GM21786 (cell line): Measurements from ENCODE around the gene SLC11A2.
A peak's percentile ranks its signal among the peaks of the same experiment; 100 is the strongest.

ENCODE experiments used
- ATAC-seq: cut with Tn5 transposase; IDR thresholded peaks from one replicate; pipeline ENCODE4 v1.9.1; 2021; ENCODE audit not compliant: unreplicated experiment

SLC11A2 gene

DNA sequence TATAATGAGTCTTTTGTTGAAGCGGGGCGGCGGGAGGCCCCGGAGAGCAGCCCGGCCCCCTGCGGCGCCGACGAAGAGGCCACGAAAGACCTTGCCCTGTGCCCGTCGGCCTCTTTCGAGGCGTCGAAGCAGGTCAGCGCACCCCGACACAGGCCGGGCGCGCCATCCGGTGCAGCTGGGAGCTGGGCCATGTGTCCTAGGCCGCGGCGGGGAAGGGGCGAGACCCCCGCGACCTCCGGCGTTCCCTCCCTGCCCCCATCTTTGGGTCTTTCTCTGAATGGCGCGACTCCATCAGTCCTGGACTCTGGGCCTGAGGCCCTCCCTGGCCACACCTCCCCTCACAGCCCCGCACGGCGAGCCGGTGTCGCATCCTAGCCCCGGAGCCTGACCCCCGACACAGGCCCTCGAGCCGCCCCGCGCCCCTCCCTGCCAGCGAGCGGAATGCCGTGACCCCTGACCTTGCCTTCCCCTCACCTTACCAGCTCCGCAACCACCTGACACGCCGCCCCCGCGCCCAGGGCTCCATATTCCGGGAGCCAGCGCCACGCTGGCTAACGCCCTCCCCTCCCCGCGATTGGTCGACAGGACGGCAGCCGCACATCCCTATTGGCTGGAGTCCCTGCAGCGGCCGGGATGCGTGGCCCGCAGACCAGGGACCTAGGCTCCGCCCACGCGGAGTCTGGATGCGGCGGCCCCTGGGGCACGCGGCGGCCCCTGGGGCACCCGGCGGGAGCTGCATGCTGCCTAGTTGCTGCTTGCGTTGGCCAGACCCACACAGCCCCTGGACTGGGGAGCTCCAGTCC lies at the start of gene SLC11A2:
Gene SLC11A2, minus strand, starts transcription at position 549 of the 803 bp plus-strand sequence. CDS start 15,656 bp downstream, outside the sequence.
- ATAC-seq: peak; percentile 85

DNA sequence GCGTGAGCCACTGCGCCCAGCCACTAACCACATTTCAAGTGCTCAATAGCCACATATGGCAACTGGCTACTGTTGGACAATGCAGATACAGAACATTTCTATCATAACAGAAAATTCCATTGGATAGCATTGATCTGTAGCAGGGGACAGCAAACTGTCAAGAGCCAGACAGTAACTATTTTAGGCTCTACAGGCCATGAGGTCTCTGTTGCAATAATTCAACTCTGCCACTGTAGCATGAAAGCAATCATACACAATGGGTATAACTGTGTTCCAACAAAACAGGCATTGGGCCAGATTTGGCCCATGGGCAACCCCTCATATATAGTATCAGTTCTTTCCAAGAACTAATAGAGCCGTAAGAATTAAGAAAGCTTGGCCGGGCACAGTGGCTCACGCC lies 49.2 kb upstream of the SLC11A2 start:
- no peak for ATAC-seq

DNA sequence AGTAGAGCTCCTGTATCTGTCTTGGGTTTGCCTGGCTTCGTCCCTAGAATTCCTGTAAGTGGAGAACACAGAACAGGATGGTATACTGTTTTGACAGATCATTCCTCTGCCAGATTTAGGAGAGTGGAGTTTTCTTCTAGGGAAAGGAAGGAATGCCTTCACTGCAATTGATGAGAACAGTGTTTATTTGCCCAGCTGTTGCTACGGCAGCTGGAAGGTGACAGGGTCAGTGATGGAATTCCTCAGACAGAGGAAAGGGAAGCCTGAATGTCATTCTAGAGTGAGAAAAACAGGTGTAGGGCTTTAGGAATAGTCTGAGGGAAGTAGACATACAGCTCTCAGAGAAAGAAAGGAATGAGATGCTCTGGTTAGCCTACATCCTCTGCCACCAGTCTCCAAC lies 45.5 kb upstream of the SLC11A2 start:
- no peak for ATAC-seq

DNA sequence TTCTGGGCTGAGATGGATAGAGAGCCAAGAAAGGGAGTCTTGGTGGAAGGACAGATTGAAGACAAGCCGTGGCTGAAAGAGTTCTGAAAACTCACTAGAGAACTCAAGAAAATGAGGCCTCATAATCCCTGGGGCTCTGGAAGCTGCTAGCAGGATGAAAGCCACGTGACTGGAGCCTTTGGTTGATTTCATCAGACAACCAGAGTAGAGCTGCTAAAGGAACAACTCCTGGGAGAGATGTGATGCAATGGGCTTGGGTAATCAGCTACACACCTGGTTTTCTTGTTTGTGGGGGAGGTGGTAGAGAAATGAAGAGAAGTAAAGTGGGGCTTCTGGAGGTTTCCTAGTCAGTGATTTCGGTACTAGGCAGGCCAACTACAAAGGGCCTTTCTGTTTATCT lies 43.8 kb upstream of the SLC11A2 start:
- no peak for ATAC-seq

DNA sequence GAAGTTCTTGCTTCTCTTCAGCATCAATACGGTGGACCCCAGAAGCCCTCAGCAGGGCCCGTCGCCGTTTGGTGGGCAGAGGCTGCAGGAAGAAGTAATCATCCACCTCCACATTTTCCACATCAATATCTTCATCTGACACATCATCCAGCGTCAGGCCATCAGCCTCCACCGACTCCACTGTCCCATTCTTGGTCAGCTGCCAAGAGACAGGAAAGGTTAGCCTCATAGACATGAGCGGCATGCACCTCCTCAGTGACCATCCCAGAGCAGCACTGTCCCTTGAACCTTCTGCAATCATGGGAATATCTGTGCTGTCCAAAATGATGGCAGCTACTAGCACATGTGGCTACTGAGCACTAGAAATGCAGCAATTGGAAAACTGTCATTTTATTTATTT lies 41.6 kb upstream of the SLC11A2 start:
- ATAC-seq: no peak

DNA sequence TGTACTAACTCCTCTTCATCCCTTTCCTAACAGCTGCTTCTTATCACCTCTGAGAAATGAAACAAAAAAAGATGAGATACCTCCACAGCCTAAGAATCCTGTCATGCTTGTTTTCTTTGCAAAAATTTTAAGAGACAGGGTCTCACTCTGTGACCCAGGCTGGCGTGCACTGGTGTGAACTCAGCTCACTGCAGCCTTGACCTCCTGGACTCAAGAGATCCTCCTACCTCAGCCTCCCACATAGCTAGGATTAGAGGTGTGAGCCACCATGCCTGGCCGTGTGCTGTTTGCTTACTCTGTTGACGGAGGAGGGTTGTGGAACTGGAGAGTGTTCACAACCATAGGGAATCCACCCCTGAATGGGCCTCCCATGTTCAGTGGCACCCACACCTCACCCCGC lies 41.0 kb upstream of the SLC11A2 start:
- ATAC-seq: no peak

DNA sequence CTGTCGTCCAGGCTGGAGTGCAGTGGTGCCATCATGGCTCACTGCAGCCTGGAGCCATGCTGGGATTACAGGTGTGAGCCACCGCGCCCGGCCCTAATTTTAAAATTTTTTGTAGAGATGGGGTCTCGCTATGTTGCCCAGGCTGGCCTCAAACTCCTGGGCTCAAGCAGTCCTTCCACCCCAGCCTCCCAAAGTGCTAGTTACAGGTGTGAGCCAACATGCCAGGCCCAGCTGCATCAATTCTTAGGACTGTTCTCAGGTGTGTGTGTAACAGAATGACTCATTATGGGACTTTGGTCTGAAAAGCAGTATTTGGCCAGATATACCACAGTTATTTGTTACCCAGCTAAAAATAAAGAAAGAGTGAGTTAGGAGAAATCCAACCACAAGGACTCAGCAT lies 39.3 kb upstream of the SLC11A2 start:
- ATAC-seq: no peak

DNA sequence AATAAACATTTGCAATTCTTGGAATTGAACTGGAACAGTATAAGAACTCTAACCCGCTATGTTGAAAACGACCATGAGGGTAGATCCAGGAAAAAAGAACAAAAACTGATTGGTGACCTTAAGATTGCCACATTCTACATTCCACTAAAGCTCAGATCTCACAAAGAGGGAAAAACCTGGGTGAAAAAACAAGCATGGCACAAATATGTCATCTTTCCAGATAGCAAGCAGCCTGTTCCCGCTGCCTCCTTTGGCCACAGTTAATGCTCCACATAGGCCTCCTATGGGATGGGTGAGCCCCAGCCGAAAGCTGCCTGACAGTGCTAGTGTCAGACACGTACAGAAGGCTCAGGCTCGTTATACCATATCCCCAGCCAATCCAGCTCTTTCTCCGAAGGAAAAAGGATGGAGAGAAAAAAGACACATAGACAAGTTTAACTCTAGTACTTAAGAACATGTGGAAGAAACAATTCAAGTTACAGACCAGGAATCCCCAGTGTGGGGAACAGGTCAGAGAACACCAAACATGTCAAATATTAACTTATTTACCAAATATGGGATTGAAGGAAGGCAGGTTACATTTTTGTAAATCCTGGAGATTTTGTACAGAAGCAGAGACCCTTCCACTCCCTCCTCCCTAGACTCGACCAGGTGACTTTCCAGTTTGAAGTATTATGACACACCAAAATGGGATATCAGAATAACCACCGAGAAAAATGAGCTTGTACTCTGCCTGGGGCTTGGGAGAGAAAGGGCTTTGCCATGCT lies 36.6 kb upstream of the SLC11A2 start:
- ATAC-seq: no peak

DNA sequence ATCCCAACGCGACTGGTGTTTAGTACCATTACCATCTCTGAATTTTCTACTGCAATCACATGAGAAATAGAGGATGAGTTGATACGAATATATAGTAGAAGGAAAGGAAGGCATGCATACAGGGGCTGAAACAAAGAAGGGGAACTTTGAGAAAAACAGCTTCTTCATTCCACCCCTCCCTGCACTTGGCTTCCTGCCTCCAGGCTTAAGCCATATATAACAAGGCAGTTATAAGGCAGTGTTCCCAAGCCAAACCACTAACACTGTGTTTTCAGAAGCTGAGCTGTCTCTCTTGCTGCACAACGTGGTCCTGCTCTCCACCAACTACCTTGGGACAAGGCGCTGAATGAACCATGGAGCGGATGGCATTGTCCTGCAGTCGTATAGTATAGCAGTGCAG lies 32.9 kb upstream of the SLC11A2 start:
- ATAC-seq: no peak

DNA sequence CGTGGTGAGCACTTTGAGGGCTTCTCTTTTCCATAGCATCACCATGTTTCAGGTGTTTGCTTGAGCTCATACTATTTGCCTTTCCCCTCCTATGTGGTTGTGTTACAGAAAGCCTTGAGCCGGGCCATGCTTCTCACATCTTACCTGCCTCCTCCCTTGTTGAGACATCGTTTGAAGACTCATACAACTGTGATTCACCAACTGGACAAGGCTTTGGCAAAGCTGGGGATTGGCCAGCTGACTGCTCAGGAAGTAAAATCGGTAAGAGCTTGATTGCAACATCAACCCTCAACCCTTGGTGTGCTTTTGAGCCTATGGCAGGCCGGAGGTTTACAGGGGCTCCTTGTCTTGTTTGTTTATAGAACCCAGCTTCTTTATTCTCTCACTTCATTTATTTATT lies 30.1 kb upstream of the SLC11A2 start:
- ATAC-seq: no peak

DNA sequence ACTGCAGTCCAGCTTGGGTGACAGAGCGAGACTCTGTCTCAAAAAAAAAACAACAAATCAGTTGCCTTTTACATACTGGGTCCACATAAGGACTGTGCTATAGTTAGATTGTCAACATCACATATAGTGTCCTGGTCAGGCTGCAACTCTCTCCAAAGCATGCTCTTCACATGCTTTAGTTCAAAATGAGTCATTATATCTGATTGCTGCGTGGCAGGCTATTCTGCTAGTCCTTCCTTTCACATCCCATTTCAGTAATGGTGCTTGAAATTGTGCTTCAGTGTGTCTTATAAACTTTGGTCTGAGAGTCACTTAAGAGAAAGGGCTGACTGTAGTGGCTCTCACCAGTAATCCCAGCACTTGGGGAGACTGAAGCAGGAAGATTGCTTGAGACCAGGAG lies 28.9 kb upstream of the SLC11A2 start:
- ATAC-seq: no peak

DNA sequence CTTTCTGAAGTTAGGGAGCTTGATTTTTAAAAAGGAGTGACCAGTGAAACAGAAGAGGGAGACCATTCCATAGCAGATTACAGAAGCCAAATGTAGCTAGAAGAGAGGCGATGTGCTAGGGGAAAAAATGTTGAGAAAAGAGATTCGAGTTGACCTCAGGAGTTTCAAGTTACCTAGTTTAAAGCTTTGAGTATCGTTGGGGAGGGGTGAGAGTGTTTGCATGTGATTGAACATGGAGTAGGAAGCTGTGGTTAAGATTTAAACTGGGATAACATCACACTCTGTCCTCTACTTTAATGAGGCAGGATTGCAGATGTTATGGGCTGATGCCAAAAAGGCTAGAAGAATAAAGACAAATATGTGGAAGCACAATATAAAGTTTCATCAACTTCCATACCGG lies 25.6 kb upstream of the SLC11A2 start:
- ATAC-seq: no peak

DNA sequence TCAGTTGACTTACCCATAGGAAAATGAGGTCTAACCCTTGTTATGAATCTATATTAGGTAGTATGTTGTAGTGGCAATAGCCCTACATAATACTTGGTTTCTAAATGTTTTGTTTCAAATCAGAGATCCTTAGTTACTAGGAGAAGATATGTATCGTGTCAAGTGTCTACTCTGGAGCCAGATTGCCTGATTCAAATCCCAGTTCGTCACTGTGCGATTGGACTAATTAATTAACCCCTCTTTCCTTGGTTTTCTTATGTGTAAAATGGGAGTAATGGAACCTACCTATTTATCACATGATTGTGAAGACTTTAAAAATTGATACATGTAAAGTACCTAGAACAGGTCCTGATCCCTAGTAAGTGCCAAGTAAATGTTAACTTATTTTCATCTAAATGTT lies 23.3 kb upstream of the SLC11A2 start:
- no peak for ATAC-seq

DNA sequence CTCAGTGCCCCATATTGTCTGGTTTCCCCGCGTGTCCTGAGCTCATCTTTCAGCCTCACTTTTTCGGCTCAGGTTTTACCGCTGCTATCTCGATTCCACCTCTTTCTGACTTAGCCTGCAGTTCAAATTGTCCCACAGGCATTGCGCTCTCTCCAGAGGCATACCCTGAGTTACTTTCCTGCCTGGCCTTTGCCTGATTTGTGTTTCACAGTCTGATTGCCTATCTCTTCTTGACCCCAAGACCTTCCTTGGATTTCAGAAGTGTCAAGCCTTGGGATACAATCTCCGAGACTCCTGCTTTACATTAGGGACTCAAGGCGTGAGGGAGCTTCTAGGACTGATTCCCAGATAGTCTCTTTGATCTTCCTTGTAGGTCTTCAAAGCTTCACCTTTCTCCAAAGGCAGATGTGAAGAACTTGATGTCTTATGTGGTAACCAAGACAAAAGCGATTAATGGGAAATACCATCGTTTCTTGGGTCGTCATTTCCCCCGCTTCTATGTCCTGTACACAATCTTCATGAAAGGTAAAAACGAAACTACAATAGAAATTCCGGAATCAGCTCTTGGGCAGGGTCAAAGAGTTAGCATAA lies 22.6 kb upstream of the SLC11A2 start:
- ATAC-seq: no peak

DNA sequence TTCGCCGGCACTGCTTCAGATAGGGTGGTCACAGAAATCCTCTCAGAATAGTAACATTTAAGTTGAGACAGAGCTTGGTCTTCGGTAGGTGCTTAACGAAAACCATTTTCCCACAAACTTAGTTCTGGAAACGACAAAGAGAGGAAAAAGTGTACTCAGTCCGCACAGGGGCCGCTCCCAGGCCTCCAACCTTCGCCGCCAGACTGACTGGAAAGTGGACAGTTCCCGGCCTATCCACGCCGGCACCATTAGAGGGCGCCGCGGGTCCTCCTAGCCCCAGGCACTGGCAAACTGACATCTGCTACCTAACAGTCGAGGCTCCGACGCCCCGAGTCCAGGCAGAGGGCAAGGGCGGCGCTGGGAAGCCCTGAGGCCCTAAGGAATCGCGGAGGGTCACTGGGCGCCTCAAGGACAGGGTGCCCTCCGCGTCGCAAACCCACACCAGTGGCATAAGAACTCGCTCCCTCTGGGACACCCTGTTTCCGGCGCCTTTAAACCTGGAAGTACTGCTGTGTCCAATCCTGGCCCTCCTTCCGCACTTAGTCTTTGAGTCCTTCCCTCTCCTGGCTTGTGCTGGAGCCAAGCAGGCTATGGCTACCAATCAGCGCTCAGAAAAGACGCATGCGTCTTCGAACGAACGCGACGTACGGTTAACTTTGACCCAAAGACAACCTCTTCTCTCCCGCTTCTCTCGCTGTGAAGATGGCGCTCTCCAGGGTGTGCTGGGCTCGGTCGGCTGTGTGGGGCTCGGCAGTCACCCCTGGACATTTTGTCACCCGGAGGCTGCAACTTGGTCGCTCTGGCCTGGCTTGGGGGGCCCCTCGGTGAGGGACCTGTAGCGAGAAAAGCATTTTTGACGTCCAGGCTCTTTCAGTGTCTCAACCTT lies 21.7 kb upstream of the SLC11A2 start, which contains the start of gene LETMD1:
Gene LETMD1, plus strand, starts transcription at position 673 of the 886 bp plus-strand sequence. Its CDS starts 30 bp downstream, at position 703.
- peak; percentile 95 for ATAC-seq

DNA sequence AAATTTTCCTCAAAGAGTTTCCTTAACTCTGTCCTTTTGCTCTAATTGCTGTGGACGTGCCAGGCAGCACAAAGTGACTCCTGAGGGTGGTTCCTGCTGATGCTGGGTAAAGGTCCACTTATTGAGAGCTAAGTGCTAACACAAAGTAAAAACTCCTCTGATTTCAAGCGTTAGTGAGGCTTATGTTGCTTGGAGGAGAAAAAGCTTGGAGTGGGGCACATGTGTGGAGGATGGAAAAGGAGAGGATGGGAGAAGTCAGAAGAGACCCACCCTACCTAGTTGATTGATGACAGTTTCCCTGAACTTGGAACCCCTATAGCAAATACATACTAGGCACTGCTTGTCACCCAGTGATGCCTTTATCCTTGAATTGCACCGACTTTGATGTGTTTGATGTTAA lies 10.1 kb upstream of the SLC11A2 start:
- no peak for ATAC-seq

DNA sequence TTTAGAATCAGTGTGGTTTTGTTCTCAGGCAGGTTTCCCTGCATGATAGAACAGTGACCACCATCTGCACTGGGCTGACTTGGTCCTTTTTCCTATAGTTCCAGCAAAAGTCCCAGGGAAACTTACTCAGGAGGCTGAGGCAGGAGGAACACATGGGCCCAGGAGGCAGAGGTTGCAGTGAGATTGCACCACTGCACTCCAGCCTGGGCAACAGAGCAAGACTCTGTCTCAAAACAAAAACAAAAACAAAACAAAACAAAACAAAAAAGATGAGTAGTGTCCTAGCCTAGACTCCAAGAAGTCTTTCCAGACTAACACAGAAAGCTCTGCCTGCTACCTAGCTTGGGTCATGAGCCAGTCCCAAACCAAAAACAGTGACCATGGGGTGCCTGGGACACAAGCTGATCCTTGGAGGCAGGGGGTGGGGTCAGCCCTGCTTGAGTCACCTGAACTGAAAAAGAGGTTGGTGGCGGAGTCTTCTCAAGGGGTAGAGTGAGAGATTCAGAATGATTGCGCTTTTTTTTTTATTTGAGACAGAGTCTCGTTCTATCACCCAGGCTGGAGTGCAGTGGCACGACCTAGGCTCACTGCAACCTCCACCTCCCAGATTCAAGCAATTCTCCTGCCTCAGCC lies 7.4 kb upstream of the SLC11A2 start:
- ATAC-seq: no peak

DNA sequence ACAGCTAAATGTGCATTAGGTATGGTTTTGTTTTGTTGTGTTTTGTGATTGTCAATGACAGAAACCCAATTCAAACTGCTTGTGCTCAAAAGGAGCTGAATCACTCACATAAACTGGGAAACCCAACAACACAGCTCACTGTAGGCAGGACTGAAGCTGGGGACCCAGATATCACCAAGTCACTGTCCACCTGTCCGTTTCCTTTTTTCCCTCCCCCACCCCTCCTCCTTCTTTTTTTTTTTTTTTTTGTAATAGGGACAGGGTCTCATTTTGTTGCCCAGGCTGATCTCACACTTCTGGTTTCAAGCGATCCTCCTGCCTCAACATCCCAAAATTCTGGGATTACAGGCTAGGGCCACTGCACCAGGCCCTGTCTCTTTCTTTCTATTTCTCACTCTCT lies 6.9 kb upstream of the SLC11A2 start:
- no peak for ATAC-seq

DNA sequence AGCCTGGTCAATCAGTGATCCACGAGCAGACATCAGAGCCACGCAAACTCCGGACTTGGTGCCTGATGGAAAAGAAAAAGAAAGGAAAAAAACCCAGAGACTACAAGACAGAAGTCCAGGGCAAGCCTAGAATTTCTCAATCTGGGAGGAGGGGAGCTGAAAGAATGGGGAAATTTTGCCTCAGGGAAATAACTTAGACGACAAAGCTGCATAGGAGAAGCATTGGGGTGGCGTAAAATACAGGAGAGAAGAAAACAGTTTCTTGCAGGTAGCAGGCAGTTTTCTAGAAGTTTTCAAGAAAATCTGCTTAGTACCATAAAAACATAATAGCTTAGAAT lies 2.6 kb upstream of the SLC11A2 start:
- ATAC-seq: no peak

DNA sequence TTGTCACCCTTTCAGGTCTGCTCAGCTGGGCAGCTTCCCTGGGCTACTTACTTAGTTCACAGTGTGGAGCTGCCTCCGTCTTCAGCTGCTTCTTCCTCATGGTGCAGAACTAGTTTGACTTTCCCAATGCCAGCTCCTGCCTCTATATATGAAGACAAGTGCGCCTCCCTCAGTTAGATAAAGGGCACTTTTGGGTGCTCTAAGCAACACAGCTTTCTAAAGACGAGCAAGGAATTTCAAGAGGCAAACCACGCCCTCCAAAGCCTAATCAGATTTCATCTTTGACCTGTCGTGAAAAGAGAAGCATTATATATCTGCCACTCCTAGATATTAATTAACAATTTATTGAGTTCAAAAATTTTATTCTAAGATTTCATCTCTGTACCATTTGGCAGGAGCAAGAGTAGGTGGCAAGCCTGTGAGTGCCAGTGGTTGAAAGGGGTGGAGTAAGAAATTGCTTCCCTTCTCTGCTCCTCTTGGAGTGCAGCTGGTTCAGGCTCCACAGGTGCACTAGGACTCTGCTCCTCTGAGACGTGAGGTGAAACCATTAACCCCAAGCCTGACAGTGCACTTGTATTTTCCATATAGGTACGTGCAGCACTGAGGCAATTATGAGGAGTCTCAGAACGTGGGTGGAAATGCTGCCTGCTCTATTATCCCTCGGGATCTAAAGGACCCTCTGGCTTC lies 2.1 kb upstream of the SLC11A2 start:
- ATAC-seq: no peak
